ENCODE data around the gene RPL18.
"Not testable (repeated sequence)": the region's sequence is repeated elsewhere in the genome, so short reads cannot be mapped to it uniquely, and the experiment has no call there.

The RPL18 gene

GRCh38 chr19:48618916-48619691 is at the start of gene RPL18, which contains the start of gene SPHK2:
Gene RPL18, minus strand, starts transcription at chr19:48619178. Its CDS starts 35 bp downstream, at chr19:48619143.
Gene SPHK2, plus strand, starts transcription at chr19:48619506. Its CDS starts 1,009 bp downstream, at chr19:48620515.
- DNase-seq: peak; percentile 97

DNA sequence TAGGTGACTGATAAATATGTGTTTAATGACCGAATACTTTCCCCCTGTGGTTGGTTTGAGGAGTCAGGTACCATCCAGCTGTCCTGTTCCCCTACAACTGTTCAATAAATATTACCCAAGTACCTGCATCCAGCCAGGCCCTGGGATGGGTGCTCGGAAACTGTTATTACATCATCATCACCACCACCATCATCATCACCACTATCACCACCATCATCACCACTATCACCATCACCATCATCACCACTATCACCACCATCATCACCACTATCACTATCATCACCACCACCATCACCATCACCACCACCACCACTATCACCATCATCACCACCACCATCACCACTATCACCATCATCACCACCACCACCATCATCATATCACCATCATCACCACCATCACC is 49.8 kb upstream of the RPL18 start:
- DNase-seq: no peak

DNA sequence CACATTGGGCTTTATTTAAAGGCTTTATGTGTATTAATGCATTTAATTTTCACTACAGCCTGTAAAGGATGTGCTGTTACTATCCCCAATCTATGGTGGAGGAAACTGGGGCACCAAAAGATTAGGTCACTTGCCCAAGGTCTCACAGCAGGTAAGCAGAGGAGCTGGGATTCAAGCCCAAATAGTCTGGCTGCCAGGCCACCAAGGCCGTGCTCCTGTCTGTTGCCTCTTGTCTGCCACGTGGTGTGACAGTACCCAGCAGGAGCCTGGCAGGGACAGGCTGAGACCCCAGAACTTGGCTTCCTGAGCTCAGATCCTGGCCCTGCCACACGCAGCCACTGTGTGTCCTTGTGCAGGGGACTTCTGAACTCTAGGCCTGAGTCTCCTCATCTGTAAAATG is 49.4 kb upstream of the RPL18 start:
- no peak for DNase-seq

GRCh38 chr19:48665786-48666185 is 46.8 kb upstream of the RPL18 start:
- no peak for DNase-seq

GRCh38 chr19:48664476-48664875 is 45.5 kb upstream of the RPL18 start:
- DNase-seq: no peak

DNA sequence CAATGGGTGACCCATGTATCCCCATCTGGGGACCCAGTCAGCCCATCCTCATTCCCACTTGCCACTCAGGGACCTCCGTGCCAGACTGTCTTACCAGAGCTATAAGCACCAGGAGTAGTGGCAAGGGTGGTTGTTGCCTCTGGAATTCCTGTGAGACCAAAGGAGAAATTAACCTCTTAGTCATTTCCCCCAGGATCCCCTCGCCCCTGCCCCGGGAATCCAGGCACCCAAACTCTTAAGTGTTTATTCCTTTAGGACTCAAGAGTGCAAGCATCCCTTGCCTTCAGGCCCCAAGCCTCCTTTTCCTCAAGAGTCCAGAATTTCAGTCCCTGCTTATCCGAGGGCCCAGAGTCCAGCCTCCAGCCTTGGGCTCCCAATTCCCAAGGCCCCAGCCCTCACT is 44.7 kb upstream of the RPL18 start:
- no peak for DNase-seq

- no peak for DNase-seq
These were observed 42.7 kb upstream of the RPL18 start for GRCh38 chr19:48661711-48662090.

- no peak for DNase-seq
These were observed 42.1 kb upstream of the RPL18 start for GRCh38 chr19:48660852-48661710.

GRCh38 chr19:48659768-48660167 is 40.8 kb upstream of the RPL18 start:
- no peak for DNase-seq

GRCh38 chr19:48658483-48658882 is 39.5 kb upstream of the RPL18 start:
- DNase-seq: no peak

- DNase-seq: not testable (repeated sequence)
These were observed 38.9 kb upstream of the RPL18 start for GRCh38 chr19:48657828-48658227.

DNA sequence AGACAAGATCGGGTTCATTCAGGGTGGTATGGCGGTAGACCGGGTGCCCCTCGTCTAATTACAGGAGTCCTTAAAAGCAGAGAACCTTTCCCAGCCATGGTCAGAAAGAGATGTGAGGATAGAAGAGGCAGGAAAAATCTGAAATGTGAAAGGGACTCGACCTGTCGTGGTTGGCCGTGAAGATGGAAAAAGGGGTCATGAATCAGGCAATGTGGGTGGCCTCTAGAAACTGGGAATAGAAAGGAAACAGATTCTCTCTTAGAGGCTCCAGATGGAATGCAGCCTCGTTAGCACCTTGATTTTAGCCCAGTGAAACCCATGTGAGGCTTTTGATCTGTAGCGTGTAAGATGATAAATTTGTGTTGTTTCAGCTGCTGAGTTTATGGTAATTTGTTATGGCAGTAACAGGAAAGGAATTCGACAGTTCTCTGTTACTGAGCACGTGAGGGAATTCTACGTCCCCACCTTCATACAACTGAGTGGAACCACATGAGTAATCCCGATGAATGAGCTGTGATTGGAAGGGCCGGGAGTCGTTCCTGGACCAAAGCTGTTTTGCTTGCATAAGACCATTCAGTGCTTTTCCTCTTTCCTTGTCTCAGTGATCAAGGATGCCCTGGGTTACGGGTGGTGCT is 38.0 kb upstream of the RPL18 start:
- no peak for DNase-seq

GRCh38 chr19:48654299-48655059 is 35.5 kb upstream of the RPL18 start:
- no peak for DNase-seq

DNA sequence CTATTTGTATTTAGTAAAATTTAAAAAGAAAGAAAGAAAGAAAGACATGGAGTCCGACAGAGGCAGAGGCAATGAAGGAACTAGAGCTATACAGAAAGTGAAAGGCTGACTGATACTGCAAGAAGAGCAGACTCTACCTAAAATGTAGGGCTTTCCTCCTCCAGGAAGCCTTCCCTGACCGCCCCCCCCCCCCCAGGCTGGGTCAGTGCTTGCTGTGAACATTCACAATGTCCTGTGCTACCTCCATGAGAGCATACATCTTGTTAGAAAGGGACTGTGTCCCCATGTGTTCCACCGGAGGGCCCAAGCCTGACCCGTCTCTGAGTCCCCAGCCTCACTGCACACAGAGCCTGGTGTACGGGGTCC is 32.7 kb upstream of the RPL18 start:
- no peak for DNase-seq

DNA sequence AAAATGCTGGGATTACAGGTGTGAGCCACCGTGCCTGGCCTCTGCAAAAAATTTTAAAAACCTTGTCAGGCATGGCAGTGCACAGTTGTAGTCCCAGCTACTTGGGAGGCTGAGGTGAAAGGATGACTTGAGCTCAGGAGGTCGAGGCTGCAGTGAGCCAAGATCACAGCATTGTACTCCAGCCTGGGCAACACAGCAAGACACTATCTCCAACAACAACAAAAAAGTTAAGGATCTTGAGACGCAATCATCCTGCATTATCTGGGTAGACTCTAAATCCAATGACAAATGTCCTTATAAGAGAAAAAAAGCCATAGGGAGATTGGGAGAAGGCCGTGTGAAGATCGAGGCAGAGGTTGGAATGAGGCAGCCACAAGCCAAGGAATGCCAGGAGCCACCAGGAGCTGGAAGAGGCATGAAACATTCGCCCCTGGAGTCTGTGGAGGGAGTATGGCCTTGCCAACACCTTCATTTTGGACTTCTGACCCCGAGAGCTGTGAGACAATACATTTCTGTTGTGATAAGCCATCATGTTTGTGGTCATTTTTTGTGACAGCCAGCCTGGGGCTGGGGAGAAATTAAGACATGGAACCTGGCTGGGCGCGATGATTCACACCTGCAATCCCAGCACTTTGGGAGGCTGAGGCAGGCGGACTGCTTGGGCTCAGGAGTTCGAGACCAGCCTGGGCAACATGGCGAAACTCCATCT is 32.1 kb upstream of the RPL18 start:
- DNase-seq: no peak

GRCh38 chr19:48648134-48648533 is 29.2 kb upstream of the RPL18 start:
- DNase-seq: no peak

GRCh38 chr19:48646722-48647216 is 27.8 kb upstream of the RPL18 start:
- no peak for DNase-seq

DNA sequence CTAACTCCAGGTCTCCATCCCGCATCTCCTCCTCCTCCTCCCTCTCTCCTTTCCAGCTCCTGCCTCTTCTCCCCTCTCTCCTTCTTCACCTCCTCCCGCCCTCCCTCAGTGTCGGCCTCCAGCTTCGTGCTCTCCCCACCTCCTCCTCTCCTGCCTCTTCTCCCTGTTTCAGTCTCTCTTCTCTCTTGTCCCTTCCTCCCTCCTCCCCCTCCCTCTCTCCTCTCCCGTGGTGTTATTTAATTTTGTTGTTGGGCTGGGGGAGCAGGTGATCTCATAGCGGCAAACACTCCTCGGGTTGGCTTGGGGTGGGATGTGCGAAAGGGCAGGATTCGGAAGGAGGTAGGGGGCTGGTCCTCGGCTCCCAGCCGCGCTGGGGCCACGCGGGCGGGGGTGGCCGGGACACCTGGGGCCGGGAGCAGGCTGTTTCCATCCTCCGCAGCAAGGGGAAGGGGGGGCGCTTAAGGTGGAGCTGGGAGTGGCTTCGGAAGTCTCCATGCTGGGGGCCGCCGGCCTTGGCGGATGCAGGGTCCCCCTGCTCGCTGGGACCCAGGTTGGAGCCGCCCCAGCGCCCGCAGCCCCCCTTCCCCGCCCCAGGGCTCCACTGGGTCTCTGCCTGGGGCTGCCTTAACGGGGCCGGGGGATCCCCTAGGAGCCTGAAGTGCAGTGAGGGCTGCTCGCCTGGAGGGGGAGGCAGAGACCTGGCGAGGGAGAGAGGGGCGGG is 27.2 kb upstream of the RPL18 start, which contains the start of gene CA11:
Gene CA11, minus strand, starts transcription at position 187 of the 721 bp plus-strand sequence. CDS start 555 bp downstream, outside the sequence.
- peak; percentile 92 for DNase-seq

DNA sequence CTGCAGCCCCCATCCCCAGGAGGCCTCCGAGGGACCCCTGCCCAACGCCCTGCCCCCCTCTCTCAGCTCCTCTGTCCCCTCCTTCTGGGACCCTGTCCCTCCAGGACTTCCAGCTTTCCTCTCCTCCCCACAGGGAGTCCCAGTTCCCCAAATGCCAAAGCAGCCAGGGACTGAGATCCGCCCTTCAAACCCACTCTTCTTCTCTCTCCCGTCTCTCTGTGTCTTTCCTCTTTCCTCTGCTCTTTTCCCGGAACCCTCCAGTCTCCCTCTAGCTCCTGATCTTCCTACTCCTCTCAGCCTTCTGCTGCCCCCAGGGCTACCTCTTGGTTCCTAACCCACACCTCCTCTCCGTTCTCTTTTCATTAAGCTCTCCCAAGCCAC is 26.6 kb upstream of the RPL18 start:
- DNase-seq: no peak

- DNase-seq: peak; percentile 69
These were observed 26.1 kb upstream of the RPL18 start for GRCh38 chr19:48644839-48645619.
